Astrocyte (in vitro differentiated cells and primary cell): ENCODE measurements around the gene BORCS6. TPM values are rescaled to one million over a fixed set of nuclear protein-coding genes. Genes with fewer than 3 reads are reported as not detected.

Experiments used
- DNase-seq: peaks from one replicate; pipeline ENCODE4 v3.0.0-alpha.2; 2010; ENCODE audit warnings: low read depth
- FAIRE-seq: peaks from 2 replicates; lab custom pipeline; 2011; peaks lifted over from hg19 to GRCh38; lab: Jason Lieb, UNC
- H2AFZ ChIP-seq: 2 replicates; pipeline ENCODE4 v1.6.0; 2012; ENCODE audit warnings: low read depth, low read length, inconsistent platforms
- H3K27ac ChIP-seq: 2 replicates; pipeline ENCODE4 v1.5.1; 2011; ENCODE audit warnings: low read depth, low read length, inconsistent platforms
- H3K27me3 ChIP-seq: 2 replicates; pipeline ENCODE4 v1.6.0; 2011; ENCODE audit warnings: low read length, inconsistent platforms; ENCODE audit not compliant: insufficient read depth
- H3K36me3 ChIP-seq: 2 replicates; pipeline ENCODE4 v1.5.1; 2011; ENCODE audit warnings: low read length, inconsistent platforms; ENCODE audit not compliant: insufficient read depth
- H3K4me1 ChIP-seq: 2 replicates; pipeline ENCODE4 v1.5.1; 2011; ENCODE audit warnings: low read length, inconsistent platforms; ENCODE audit not compliant: insufficient read depth
- H3K4me2 ChIP-seq: 2 replicates; pipeline ENCODE4 v1.6.0; 2012; ENCODE audit warnings: low read length, inconsistent platforms
- H3K4me3 ChIP-seq: 2 replicates; pipeline ENCODE4 v1.5.1; 2011; ENCODE audit warnings: low read depth, mild to moderate bottlenecking, low read length, inconsistent platforms; ENCODE audit not compliant: insufficient read depth
- H3K79me2 ChIP-seq: 2 replicates; pipeline ENCODE4 v1.6.0; 2012; ENCODE audit warnings: mild to moderate bottlenecking, low read length, inconsistent platforms; ENCODE audit not compliant: insufficient read depth
- H3K9ac ChIP-seq: 2 replicates; pipeline ENCODE4 v1.6.0; 2012; ENCODE audit warnings: mild to moderate bottlenecking, low read length, inconsistent platforms
- H3K9me3 ChIP-seq: 2 replicates; pipeline ENCODE4 v1.5.1; 2012; ENCODE audit warnings: low read depth, mild to moderate bottlenecking, low read length, inconsistent platforms; ENCODE audit not compliant: insufficient read depth
- H4K20me1 ChIP-seq: 2 replicates; pipeline ENCODE4 v1.6.0; 2012; ENCODE audit warnings: low read length, inconsistent platforms; ENCODE audit not compliant: insufficient read depth
- H3K27ac Mint-ChIP-seq: one replicate; pipeline ENCODE4 v1.8.0; 2021; ENCODE audit warnings: mild to moderate bottlenecking, mixed read lengths; ENCODE audit not compliant: unreplicated experiment
- H3K27me3 Mint-ChIP-seq: one replicate; pipeline ENCODE4 v1.8.0; 2021; ENCODE audit warnings: low read depth, mixed read lengths; ENCODE audit not compliant: unreplicated experiment
- H3K36me3 Mint-ChIP-seq: one replicate; pipeline ENCODE4 v1.8.0; 2021; ENCODE audit warnings: low read depth, mixed read lengths; ENCODE audit not compliant: unreplicated experiment
- H3K4me1 Mint-ChIP-seq: one replicate; pipeline ENCODE4 v1.8.0; 2021; ENCODE audit warnings: low read depth, mixed read lengths; ENCODE audit not compliant: unreplicated experiment
- H3K4me3 Mint-ChIP-seq: one replicate; pipeline ENCODE4 v1.8.0; 2021; ENCODE audit warnings: mild to moderate bottlenecking, moderate library complexity, mixed read lengths; ENCODE audit not compliant: unreplicated experiment
- H3K9me3 Mint-ChIP-seq: one replicate; pipeline ENCODE4 v1.8.0; 2021; ENCODE audit warnings: mild to moderate bottlenecking, mixed read lengths; ENCODE audit not compliant: unreplicated experiment
- EZH2 ChIP-seq: IDR thresholded peaks from 2 replicates; pipeline ENCODE4 v1.6.1; 2012; ENCODE audit warnings: mild to moderate bottlenecking, low read length, inconsistent platforms; ENCODE audit not compliant: insufficient read depth
- total RNA-seq: library from RNA; stranded (reverse); gene quantifications from 2 replicates; pipeline ENCODE4 v1.2.1, GENCODE V29; 2021
- TF ChIP-seq, protein P1 (sequence below): IDR thresholded peaks from 2 replicates; pipeline ENCODE4 v1.5.1; 2011; ENCODE audit warnings: low read depth, mild to moderate bottlenecking, inconsistent platforms, low read length, moderate library complexity; ENCODE audit not compliant: insufficient read depth

BORCS6 gene
- total RNA-seq, 1 donor from 2014 or later, result 6.6 TPM

DNA sequence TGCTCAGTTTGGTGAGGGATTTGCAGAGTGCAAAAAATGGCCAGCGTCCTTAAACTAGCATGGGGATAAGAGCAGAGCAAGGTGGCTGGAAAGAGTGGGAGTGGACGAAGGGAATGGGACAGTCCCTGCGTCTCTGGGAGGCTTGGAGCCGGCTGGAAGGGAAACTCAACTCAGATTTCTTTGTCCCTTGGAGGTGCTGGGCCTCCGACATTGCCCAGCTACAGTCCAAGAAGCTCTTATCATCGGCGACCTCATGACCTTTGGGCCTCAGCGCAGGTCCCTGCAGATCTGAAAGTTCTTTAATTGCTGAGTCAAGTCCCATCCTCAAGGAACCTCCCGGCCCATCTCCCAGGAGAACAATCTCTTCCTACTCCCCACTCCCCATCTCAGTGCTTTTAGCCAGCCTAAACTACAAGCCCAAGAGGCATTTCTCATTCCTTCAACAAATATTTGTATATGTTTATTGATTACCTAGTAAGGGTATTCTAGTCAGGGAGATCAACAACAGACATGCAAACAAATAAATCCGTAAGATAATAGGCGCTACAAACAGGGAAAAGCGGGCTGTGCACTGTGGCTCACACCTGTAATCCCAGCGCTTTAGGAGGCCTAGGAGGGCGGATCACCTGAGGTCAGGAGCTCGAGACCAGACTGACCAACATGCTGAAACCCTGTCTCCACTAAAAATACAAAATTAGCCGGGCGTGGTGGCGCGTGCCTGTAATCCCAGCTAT is 12.8 kb downstream of the BORCS6 start:
- Histone ChIP-seq H3K27me3 (no peaks in the 10 kb centered on the region), H3K36me3 (no peaks in the 10 kb centered on the region), H3K9me3 (no peaks in the 10 kb centered on the region), H3K9ac (peak overlapping the region; percentile 94), H3K4me2 (peak overlapping the region; percentile 100), H2AFZ (peak overlapping the region; percentile 98), H3K4me1 (peaks cover 26% of the 10 kb centered on the region), H3K79me2 (peaks cover 13% of the 10 kb centered on the region), H3K4me3 (peak overlapping the region; percentile 85), H3K27ac (peak overlapping the region; percentile 84), H4K20me1 (no peaks in the 10 kb centered on the region)
- Mint-ChIP-seq H3K4me1 (peaks cover 17% of the 10 kb centered on the region), H3K4me3 (peak overlapping the region; percentile 97), H3K27ac (peak overlapping the region; percentile 88), H3K27me3 (no peaks in the 10 kb centered on the region), H3K36me3 (no peaks in the 10 kb centered on the region), H3K9me3 (no peaks in the 10 kb centered on the region)
- DNase-seq (no peak), FAIRE-seq (no peak)
- TF ChIP-seq, protein P1, sequence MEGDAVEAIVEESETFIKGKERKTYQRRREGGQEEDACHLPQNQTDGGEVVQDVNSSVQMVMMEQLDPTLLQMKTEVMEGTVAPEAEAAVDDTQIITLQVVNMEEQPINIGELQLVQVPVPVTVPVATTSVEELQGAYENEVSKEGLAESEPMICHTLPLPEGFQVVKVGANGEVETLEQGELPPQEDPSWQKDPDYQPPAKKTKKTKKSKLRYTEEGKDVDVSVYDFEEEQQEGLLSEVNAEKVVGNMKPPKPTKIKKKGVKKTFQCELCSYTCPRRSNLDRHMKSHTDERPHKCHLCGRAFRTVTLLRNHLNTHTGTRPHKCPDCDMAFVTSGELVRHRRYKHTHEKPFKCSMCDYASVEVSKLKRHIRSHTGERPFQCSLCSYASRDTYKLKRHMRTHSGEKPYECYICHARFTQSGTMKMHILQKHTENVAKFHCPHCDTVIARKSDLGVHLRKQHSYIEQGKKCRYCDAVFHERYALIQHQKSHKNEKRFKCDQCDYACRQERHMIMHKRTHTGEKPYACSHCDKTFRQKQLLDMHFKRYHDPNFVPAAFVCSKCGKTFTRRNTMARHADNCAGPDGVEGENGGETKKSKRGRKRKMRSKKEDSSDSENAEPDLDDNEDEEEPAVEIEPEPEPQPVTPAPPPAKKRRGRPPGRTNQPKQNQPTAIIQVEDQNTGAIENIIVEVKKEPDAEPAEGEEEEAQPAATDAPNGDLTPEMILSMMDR, result no peak
- no peak for TF ChIP-seq EZH2

DNA sequence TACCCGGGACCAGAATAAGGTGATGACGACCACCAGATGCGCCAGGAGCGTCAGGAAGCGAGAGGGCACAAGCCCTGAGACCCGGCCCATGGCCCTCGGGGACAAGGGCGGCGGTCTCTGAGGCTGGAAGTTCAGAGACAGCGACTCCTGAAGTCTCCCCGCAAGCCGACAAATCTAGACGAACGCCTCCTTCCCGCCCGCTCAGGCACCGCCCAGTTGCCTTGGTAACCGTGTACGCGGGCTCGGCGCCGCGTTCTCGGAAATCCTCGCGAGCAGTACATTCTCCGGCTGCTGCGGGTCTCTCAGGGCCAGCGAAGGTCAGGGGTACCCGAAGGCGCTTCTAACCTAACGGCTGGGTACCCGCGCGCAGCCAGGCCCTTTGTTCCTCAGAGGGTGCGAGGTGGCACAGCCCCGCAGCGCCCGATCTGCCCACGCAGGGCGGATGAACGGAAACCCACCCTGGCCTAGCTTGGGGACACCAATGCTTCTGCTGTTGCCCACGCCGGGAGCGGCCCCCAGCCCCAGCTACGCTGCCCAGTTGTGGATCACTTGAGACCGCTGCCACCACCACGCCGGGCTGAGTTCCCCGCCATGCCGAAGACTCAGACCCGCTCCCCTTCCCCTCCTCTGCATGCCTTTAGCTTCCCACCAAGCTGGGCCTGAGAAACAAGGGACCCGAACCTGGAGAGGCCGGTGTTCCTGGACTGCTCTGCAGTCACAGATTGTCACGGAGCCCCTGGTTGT is 13.6 kb downstream of the BORCS6 start, which contains the start of gene TMEM107:
TSS of gene TMEM107 (minus strand) at position 184 of the 744 bp plus-strand sequence. CDS start at position 90, 94 bp downstream.
- H3K4me3 Mint-ChIP-seq, result peak within 1 kb of the TSS; percentile 97
- TF ChIP-seq, protein P1, result no peak
- TF ChIP-seq EZH2, result no peak
- Histone ChIP-seq H2AFZ (peak within 1 kb of the TSS; percentile 98), H3K27me3 (no peaks in the 10 kb centered on the region), H3K9me3 (no peaks in the 10 kb centered on the region), H3K4me1 (peaks cover 26% of the 10 kb centered on the region), H3K4me2 (peak within 1 kb of the TSS; percentile 100), H4K20me1 (no peaks in the 10 kb centered on the region), H3K79me2 (peaks cover 13% of the 10 kb centered on the region), H3K36me3 (no peaks in the 10 kb centered on the region), H3K9ac (peak within 1 kb of the TSS; percentile 94), H3K27ac (peak within 1 kb of the TSS; percentile 84), H3K4me3 (peak within 1 kb of the TSS; percentile 85)
- H3K36me3 Mint-ChIP-seq, result no peaks in the 10 kb centered on the region
- DNase-seq (peak; percentile 57), FAIRE-seq (no peak)
- peak within 1 kb of the TSS; percentile 88 for H3K27ac Mint-ChIP-seq
- no peaks in the 10 kb centered on the region for H3K27me3 Mint-ChIP-seq
- peaks cover 17% of the 10 kb centered on the region for H3K4me1 Mint-ChIP-seq
- no peaks in the 10 kb centered on the region for H3K9me3 Mint-ChIP-seq
